ENCODE data around the gene COA3.

COA3 gene

DNA sequence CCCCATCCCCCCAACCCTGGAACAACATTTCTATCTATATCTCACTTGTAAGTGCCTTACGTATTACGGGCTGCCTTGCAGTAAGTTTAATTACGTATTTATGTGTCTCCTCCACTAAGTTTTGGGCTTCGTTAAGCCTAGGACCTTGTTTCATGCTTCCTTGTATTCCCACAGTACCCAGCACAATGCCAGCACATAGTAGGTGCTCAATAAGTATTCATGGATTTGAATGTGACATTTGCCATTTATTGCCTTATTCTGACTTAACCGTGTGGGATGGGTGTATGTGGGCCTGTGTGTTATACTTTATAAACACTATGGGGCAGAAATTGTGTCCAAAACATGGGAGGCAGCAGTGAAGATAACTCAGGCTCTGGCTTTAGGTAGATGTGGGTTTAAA is 6.0 kb downstream of the COA3 start:
- no peak for DNase-seq (ENCODE audit: low read depth in 2 of 2)
- H3K4me3 ChIP-seq (replicated peaks in 1 of 2; ENCODE audit: low read depth in 2 of 2, low read length in 2 of 2) = no peak overlapping the region
- TF ChIP-seq, protein P1, sequence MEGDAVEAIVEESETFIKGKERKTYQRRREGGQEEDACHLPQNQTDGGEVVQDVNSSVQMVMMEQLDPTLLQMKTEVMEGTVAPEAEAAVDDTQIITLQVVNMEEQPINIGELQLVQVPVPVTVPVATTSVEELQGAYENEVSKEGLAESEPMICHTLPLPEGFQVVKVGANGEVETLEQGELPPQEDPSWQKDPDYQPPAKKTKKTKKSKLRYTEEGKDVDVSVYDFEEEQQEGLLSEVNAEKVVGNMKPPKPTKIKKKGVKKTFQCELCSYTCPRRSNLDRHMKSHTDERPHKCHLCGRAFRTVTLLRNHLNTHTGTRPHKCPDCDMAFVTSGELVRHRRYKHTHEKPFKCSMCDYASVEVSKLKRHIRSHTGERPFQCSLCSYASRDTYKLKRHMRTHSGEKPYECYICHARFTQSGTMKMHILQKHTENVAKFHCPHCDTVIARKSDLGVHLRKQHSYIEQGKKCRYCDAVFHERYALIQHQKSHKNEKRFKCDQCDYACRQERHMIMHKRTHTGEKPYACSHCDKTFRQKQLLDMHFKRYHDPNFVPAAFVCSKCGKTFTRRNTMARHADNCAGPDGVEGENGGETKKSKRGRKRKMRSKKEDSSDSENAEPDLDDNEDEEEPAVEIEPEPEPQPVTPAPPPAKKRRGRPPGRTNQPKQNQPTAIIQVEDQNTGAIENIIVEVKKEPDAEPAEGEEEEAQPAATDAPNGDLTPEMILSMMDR (IDR thresholded peaks at IDR 0.05; ENCODE audit: low read depth, low read length) = no peak

DNA sequence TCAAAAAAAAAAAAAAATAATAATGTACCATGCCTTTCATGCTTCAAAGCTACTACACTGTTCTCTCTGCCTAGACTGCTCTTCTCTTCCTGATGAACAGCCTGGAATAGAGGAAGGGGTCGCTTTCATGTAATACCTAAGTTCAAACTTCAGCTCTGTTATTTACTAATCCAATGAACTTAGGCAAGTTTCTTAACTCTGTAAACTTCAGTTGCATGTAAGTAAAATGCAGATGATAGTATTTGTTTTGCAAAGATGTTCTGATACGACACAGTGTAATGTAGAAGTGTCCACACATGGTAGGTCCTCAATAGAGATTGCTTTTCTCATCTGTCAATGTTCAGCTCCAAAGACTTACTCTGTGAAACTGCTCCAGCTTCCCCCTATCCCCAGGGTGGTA is 6.6 kb downstream of the COA3 start:
- TF ChIP-seq, protein P1 (IDR thresholded peaks at IDR 0.05; ENCODE audit: low read depth, low read length) = no peak
- no peak for DNase-seq (ENCODE audit: low read depth in 2 of 2)
- H3K4me3 ChIP-seq (replicated peaks in 1 of 2; ENCODE audit: low read depth in 2 of 2, low read length in 2 of 2) = no peak overlapping the region

GRCh38 chr17:42787266-42787665 is 11.2 kb downstream of the COA3 start:
- no peak for DNase-seq (ENCODE audit: low read depth in 2 of 2)
- no peak overlapping the region for H3K4me3 ChIP-seq (replicated peaks in 1 of 2; ENCODE audit: low read depth in 2 of 2, low read length in 2 of 2)
- TF ChIP-seq, protein P1 (IDR thresholded peaks at IDR 0.05; ENCODE audit: low read depth, low read length) = no peak

- peak in 1 of 2 donors; percentile 32 for DNase-seq (ENCODE audit: low read depth in 2 of 2)
- TF ChIP-seq, protein P1 (IDR thresholded peaks at IDR 0.05; ENCODE audit: low read depth, low read length) = no peak
- H3K4me3 ChIP-seq (replicated peaks in 1 of 2; ENCODE audit: low read depth in 2 of 2, low read length in 2 of 2) = no peak overlapping the region
Observed at GRCh38 chr17:42784811-42785592, 13.5 kb downstream of the COA3 start.

DNA sequence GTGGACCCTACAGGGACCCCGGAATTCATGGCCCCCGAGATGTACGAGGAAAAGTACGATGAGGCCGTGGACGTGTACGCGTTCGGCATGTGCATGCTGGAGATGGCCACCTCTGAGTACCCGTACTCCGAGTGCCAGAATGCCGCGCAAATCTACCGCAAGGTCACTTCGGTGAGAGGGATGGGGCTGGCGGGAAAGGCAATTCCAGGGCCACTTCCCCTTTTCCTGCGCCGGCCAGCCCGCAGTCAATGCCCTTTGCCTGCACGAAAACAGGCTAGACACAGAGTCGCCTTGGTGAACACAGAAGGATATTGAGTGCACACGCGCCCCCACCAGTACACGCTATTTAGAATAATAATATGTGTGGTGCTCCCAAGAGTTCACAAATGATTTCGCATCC is 14.1 kb downstream of the COA3 start:
- TF ChIP-seq, protein P1 (IDR thresholded peaks at IDR 0.05; ENCODE audit: low read depth, low read length) = no peak
- H3K4me3 ChIP-seq (replicated peaks in 1 of 2; ENCODE audit: low read depth in 2 of 2, low read length in 2 of 2) = no peak overlapping the region
- DNase-seq (ENCODE audit: low read depth in 2 of 2) = peak in 1 of 2 donors; percentile 14

DNA sequence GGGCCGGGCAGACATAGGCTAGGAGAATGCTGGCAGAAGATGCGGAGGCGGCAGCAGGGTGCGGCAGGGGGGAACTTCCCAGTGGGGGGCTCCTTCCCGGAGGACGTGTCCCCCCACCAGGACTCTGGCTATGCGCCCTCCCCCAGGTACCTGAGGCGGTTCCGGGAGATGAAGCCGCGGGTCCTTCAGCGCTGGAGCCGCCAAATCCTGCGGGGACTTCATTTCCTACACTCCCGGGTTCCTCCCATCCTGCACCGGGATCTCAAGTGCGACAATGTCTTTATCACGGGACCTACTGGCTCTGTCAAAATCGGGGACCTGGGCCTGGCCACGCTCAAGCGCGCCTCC is 14.7 kb downstream of the COA3 start:
- peak in 1 of 2 donors; percentile 17 for DNase-seq (ENCODE audit: low read depth in 2 of 2)
- TF ChIP-seq, protein P1 (IDR thresholded peaks at IDR 0.05; ENCODE audit: low read depth, low read length) = no peak
- peak overlapping the region in 1 of 2 donors; percentile 30 for H3K4me3 ChIP-seq (replicated peaks in 1 of 2; ENCODE audit: low read depth in 2 of 2, low read length in 2 of 2)
